HepG2 (cell line): ENCODE results near the gene ZDHHC7. TPM values are rescaled to one million over a fixed set of nuclear protein-coding genes. Genes with fewer than 3 reads are reported as not detected.

Experiments
- ARID4A ChIP-seq: sonication (generic); formaldehyde crosslinking; IDR thresholded peaks from 2 replicates; pipeline ENCODE4 v1.5.0; 2020; ENCODE audit warnings: mild to moderate bottlenecking, missing genetic modification reagents, borderline replicate concordance
- CSRNP2 ChIP-seq: sonication (generic); formaldehyde crosslinking; conservative IDR thresholded peaks from 2 replicates; pipeline ENCODE4 v1.8.0; 2022; ENCODE audit warnings: low read depth, missing genetic modification reagents
- HOXA3 ChIP-seq: sonication (generic); formaldehyde crosslinking; IDR thresholded peaks from 2 replicates; pipeline ENCODE4 v1.5.0; 2020; ENCODE audit warnings: missing genetic modification reagents
- IRX3 ChIP-seq: sonication (generic); formaldehyde crosslinking; IDR thresholded peaks from 2 replicates; pipeline ENCODE4 v1.8.1; 2023; ENCODE audit warnings: mild to moderate bottlenecking, low read depth, missing genetic modification reagents, borderline replicate concordance
- MXD1 ChIP-seq: sonication (generic); formaldehyde crosslinking; IDR thresholded peaks from 2 replicates; pipeline ENCODE4 v1.4.0; 2020; ENCODE audit warnings: mild to moderate bottlenecking, missing genetic modification reagents
- NR2F1 ChIP-seq, 2 experiments: fragments of 450-650 bp in 1 of 2; formaldehyde crosslinking in 1 of 2; IDR thresholded peaks; 2 replicates each; pipeline versions ENCODE4 v1.5.0 to v1.6.1; 2016 to 2020; ENCODE audit warnings: mild to moderate bottlenecking in 1 of 2, missing compliant biosample characterization in 1 of 2, missing genetic modification reagents in 1 of 2, moderate library complexity in 1 of 2
- NR2F6 ChIP-seq, 2 experiments: IDR thresholded peaks; 2 replicates each; pipeline ENCODE4 v1.6.1; 2016; ENCODE audit warnings: antibody characterized with exemption in 1 of 2, mild to moderate bottlenecking in 1 of 2
- SUZ12 ChIP-seq: fragments of 150-350 bp; IDR thresholded peaks from 2 replicates; pipeline ENCODE4 v1.6.1; 2014; ENCODE audit warnings: low read depth, low read length
- ZFY ChIP-seq: sonication (generic); formaldehyde crosslinking; IDR thresholded peaks from 2 replicates; pipeline ENCODE4 v1.4.0; 2020; ENCODE audit warnings: missing genetic modification reagents
- ZNF256 ChIP-seq: sonication (generic); formaldehyde crosslinking; conservative IDR thresholded peaks from 2 replicates; pipeline ENCODE4 v1.4.0; 2020; ENCODE audit warnings: missing genetic modification reagents
- ZNF383 ChIP-seq: sonication (generic); formaldehyde crosslinking; IDR thresholded peaks from 2 replicates; pipeline ENCODE4 v1.4.0; 2020; ENCODE audit warnings: missing genetic modification reagents, mild to moderate bottlenecking, borderline replicate concordance
- ZNF446 ChIP-seq: sonication (generic); formaldehyde crosslinking; IDR thresholded peaks from 2 replicates; pipeline ENCODE4 v1.5.0; 2020; ENCODE audit warnings: mild to moderate bottlenecking, missing genetic modification reagents
- ZNF563 ChIP-seq: sonication (generic); formaldehyde crosslinking; IDR thresholded peaks from 2 replicates; pipeline ENCODE4 v1.8.0; 2022; ENCODE audit warnings: mild to moderate bottlenecking, moderate library complexity, missing genetic modification reagents
- ZNF589 ChIP-seq: sonication (generic); formaldehyde crosslinking; conservative IDR thresholded peaks from 2 replicates; pipeline ENCODE4 v1.8.0; 2022; ENCODE audit warnings: mild to moderate bottlenecking, moderate library complexity, missing genetic modification reagents
- polyA plus RNA-seq, 8 experiments: library from polyadenylated mRNA; depleted of rRNA in 3 of 8; stranded (reverse) in 7 of 8; unstranded in 1 of 8; fragments of >200 nt; fragmentation: Illumina TruSeq in 4 of 8; extraction: Trizol in 4 of 8; gene quantifications; 2 replicates each; pipeline versions ENCODE4 v1.2.1 to v1.2.3, GENCODE V29; 2011 to 2016; ENCODE audit warnings: low read depth in 4 of 8, missing spikeins in 1 of 8, mixed read lengths in 1 of 8; ENCODE audit not compliant: insufficient read depth in 1 of 8
- total RNA-seq, 5 experiments: library from RNA; depleted of rRNA; stranded (reverse); fragments of >200 nt; fragmentation: Illumina TruSeq; extraction: Trizol; gene quantifications; 2 replicates each; pipeline ENCODE4 v1.2.3, GENCODE V29; 2016; ENCODE audit warnings: low read depth in 1 of 5
- TF ChIP-seq, protein P1 (sequence below): sonication (generic); formaldehyde crosslinking; IDR thresholded peaks from 2 replicates; pipeline ENCODE4 v1.9.0; 2021; ENCODE audit warnings: mild to moderate bottlenecking, missing genetic modification reagents

The ZDHHC7 gene
- total and polyA plus RNA-seq, 2 of the 13 experiments (the other 11 are each of a cell fraction or from before 2014, with no cell fraction given): 46.8 to 67.6 TPM

- TF ChIP-seq, protein P1, sequence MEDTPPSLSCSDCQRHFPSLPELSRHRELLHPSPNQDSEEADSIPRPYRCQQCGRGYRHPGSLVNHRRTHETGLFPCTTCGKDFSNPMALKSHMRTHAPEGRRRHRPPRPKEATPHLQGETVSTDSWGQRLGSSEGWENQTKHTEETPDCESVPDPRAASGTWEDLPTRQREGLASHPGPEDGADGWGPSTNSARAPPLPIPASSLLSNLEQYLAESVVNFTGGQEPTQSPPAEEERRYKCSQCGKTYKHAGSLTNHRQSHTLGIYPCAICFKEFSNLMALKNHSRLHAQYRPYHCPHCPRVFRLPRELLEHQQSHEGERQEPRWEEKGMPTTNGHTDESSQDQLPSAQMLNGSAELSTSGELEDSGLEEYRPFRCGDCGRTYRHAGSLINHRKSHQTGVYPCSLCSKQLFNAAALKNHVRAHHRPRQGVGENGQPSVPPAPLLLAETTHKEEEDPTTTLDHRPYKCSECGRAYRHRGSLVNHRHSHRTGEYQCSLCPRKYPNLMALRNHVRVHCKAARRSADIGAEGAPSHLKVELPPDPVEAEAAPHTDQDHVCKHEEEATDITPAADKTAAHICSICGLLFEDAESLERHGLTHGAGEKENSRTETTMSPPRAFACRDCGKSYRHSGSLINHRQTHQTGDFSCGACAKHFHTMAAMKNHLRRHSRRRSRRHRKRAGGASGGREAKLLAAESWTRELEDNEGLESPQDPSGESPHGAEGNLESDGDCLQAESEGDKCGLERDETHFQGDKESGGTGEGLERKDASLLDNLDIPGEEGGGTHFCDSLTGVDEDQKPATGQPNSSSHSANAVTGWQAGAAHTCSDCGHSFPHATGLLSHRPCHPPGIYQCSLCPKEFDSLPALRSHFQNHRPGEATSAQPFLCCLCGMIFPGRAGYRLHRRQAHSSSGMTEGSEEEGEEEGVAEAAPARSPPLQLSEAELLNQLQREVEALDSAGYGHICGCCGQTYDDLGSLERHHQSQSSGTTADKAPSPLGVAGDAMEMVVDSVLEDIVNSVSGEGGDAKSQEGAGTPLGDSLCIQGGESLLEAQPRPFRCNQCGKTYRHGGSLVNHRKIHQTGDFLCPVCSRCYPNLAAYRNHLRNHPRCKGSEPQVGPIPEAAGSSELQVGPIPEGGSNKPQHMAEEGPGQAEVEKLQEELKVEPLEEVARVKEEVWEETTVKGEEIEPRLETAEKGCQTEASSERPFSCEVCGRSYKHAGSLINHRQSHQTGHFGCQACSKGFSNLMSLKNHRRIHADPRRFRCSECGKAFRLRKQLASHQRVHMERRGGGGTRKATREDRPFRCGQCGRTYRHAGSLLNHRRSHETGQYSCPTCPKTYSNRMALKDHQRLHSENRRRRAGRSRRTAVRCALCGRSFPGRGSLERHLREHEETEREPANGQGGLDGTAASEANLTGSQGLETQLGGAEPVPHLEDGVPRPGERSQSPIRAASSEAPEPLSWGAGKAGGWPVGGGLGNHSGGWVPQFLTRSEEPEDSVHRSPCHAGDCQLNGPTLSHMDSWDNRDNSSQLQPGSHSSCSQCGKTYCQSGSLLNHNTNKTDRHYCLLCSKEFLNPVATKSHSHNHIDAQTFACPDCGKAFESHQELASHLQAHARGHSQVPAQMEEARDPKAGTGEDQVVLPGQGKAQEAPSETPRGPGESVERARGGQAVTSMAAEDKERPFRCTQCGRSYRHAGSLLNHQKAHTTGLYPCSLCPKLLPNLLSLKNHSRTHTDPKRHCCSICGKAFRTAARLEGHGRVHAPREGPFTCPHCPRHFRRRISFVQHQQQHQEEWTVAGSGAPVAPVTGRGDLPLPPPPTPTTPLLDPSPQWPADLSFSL (CRISPR knock-in tag): no peak
- TF ChIP-seq MXD1 (CRISPR knock-in tag) (no peak), NR2F6 (IDR thresholded peaks at IDR 0.05) (0 out of 2 replicates have a peak, but pooled peaks have one; percentile 6), NR2F6 (CRISPR knock-in tag; IDR thresholded peaks at IDR 0.05) (no peak), HOXA3 (CRISPR knock-in tag) (no peak), ZNF383 (CRISPR knock-in tag) (no peak), IRX3 (CRISPR knock-in tag) (no peak), ZNF563 (CRISPR knock-in tag) (no peak), ZNF446 (CRISPR knock-in tag) (peak; percentile 18; the same call in 1 of the 2 replicates), ZFY (CRISPR knock-in tag) (no peak), ZNF256 (no peak), SUZ12 (no peak), ARID4A (CRISPR knock-in tag) (no peak; the same call in 1 of the 2 replicates), NR2F1 (CRISPR knock-in tag; IDR thresholded peaks at IDR 0.05) (no peak), CSRNP2 (no peak), ZNF589 (CRISPR knock-in tag) (0 out of 2 replicates have a peak, but pooled peaks have one; percentile 18)
These were observed 847 bp downstream of the ZDHHC7 start (continued) for GRCh38 chr16:85010446-85010930.
